ENCODE results near the gene SGCB. TPM values are rescaled to one million over a fixed set of nuclear protein-coding genes. Genes with fewer than 3 reads are reported as not detected.
"Not testable (repeated sequence)": the region's sequence is repeated elsewhere in the genome, so short reads cannot be mapped to it uniquely, and the experiment has no call there.

SGCB gene
- total and polyA plus RNA-seq, 2 of the 4 experiments (the other 2 are of a cell fraction), result 16.3 to 24.0 TPM

DNA sequence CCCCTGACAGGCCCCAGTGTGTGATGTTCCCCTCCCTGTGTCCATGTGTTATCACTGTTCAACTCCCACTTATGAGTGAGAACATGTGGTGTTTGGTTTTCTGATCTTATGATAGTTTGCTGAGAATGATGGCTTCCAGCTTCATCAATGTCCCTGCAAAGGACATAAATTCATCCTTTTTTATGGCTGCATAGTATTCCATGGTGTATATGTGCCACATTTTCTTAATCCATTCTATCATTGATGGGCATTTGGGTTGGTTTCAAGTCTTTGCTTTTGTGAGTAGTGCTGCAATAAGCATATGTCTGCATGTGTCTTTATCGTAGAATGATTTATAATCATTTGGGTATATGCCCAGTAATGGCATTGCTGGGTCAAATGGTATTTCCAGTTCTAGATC, 48.3 kb upstream of the SGCB start:
- H3K18ac ChIP-seq (ENCODE audit: low read depth, low read length); H3K9me1 ChIP-seq (ENCODE audit: insufficient read depth, low read length); H4K20me1 ChIP-seq (ENCODE audit: insufficient read depth, low read length); H2AFZ ChIP-seq (replicated peaks; ENCODE audit: low read length, poor library complexity); H3K23ac ChIP-seq (ENCODE audit: low read depth, low read length); H3K4ac ChIP-seq (ENCODE audit: low read depth, low read length); BruUV-seq (replicated peaks); dilution Hi-C loops (cut with HindIII; ENCODE audit: low sequenced_read_pairs, unreplicated experiment); intact Hi-C loops (cut with micrococcal nuclease); H3K4me3 ChIP-seq (ENCODE audit: insufficient read depth, low read depth, low read length); H3K4me1 ChIP-seq (ENCODE audit: control insufficient read depth, insufficient read depth, low read length); H3K9ac ChIP-seq (ENCODE audit: low read depth, low read length); H3K4me2 ChIP-seq (ENCODE audit: low read depth, low read length); H3K27ac ChIP-seq (ENCODE audit: insufficient read depth, low read length); H4K91ac ChIP-seq (ENCODE audit: insufficient read depth, low read depth, low read length); H2BK20ac ChIP-seq (ENCODE audit: low read depth, low read length); H3K36me3 ChIP-seq (ENCODE audit: control insufficient read depth, insufficient read depth, low read length); H2BK5ac ChIP-seq (ENCODE audit: low read depth, low read length, poor library complexity, severe bottlenecking); H4K8ac ChIP-seq (ENCODE audit: low read depth in 2 of 2, low read length in 2 of 2); H3K14ac ChIP-seq (replicated peaks; ENCODE audit: low read depth, low read length); H3K9me3 ChIP-seq (ENCODE audit: control insufficient read depth, insufficient read depth, low read length); DNase-seq; H2BK120ac ChIP-seq (ENCODE audit: low read depth, low read length); H3K27me3 ChIP-seq (ENCODE audit: control insufficient read depth, insufficient read depth, low read length); H2BK15ac ChIP-seq (ENCODE audit: low read depth, low read length); H2AK9ac ChIP-seq (replicated peaks; ENCODE audit: low read depth, low read length, poor library complexity); H2AK5ac ChIP-seq (ENCODE audit: low read depth, low read length); H4K5ac ChIP-seq (ENCODE audit: low read depth, low read length); POLR2A ChIA-PET (ENCODE audit: unreplicated experiment); ATAC-seq (ENCODE audit: low read depth); H3K79me1 ChIP-seq (ENCODE audit: low read depth in 1 of 2, low read length in 2 of 2); H3K56ac ChIP-seq (ENCODE audit: extremely low read depth, insufficient read depth, low read length): not testable (repeated sequence)
- in situ Hi-C loops (cut with MboI; ENCODE audit: low sequenced_read_pairs), result loop anchor here (25.0 kb wide), 1 partner anchor 101 kb away; no protein-coding TSS in a partner anchor
- CTCF ChIA-PET, result interaction anchor here (0.7 kb wide), 1 partner anchor 51 kb away, joined by 3 read pairs; no protein-coding TSS in a partner anchor
- WGBS, 2 experiments (ENCODE audit: extremely low coverage in 2 of 2, insufficient read length in 1 of 2), result no CpG with 5 or more reads among the region's 1 CpG

All from IMR-90 (cell line).